Islet precursor cell (in vitro differentiated cells): ENCODE measurements around the gene DNAH9.
A peak's percentile ranks its signal among the peaks of the same experiment; 100 is the strongest.

Experiments used
- DNase-seq: peaks from one replicate; pipeline ENCODE4 v3.0.0-alpha.2; 2018

DNAH9 gene

GRCh38 chr17:11852231-11852630 is 254.0 kb downstream of the DNAH9 start:
- DNase-seq, result no peak

GRCh38 chr17:11852912-11853311 is 254.6 kb downstream of the DNAH9 start:
- no peak for DNase-seq

- peak; percentile 88 for DNase-seq
Observed at GRCh38 chr17:11853321-11854151, 255.3 kb downstream of the DNAH9 start.

- DNase-seq, result no peak
Observed at GRCh38 chr17:11855306-11855705, 257.0 kb downstream of the DNAH9 start.

- DNase-seq, result no peak
Observed at GRCh38 chr17:11857006-11857405, 258.7 kb downstream of the DNAH9 start.

GRCh38 chr17:11869680-11870394 is 271.6 kb downstream of the DNAH9 start:
- DNase-seq, result peak; percentile 34

GRCh38 chr17:11871773-11872172 is 273.5 kb downstream of the DNAH9 start:
- DNase-seq, result peak; percentile 40

- peak; percentile 51 for DNase-seq
Observed at GRCh38 chr17:11874756-11875155, 276.5 kb downstream of the DNAH9 start.

GRCh38 chr17:11880714-11881113 is 282.4 kb downstream of the DNAH9 start:
- peak; percentile 52 for DNase-seq

GRCh38 chr17:11882716-11883115 is 284.4 kb downstream of the DNAH9 start:
- peak; percentile 52 for DNase-seq

GRCh38 chr17:11885051-11885450 is 286.8 kb downstream of the DNAH9 start:
- no peak for DNase-seq

GRCh38 chr17:11889266-11889665 is 291.0 kb downstream of the DNAH9 start:
- peak; percentile 19 for DNase-seq

- DNase-seq, result no peak
Observed at GRCh38 chr17:11893862-11894261, 295.6 kb downstream of the DNAH9 start.

- peak; percentile 3 for DNase-seq
Observed at GRCh38 chr17:11896199-11896598, 297.9 kb downstream of the DNAH9 start.

GRCh38 chr17:11898526-11899235 is 300.4 kb downstream of the DNAH9 start:
- DNase-seq, result peak; percentile 13

GRCh38 chr17:11899537-11899942 is 301.3 kb downstream of the DNAH9 start:
- DNase-seq, result peak; percentile 54

- peak; percentile 50 for DNase-seq
Observed at GRCh38 chr17:11900041-11900476, 301.8 kb downstream of the DNAH9 start.

GRCh38 chr17:11900655-11901054 is 302.4 kb downstream of the DNAH9 start:
- peak; percentile 7 for DNase-seq

GRCh38 chr17:11901931-11902330 is 303.7 kb downstream of the DNAH9 start:
- no peak for DNase-seq

- peak; percentile 82 for DNase-seq
Observed at GRCh38 chr17:11908711-11909146, 310.5 kb downstream of the DNAH9 start.

- no peak for DNase-seq
Observed at GRCh38 chr17:11909348-11909747, 311.1 kb downstream of the DNAH9 start.

- peak; percentile 6 for DNase-seq
Observed at GRCh38 chr17:11916091-11916490, 317.8 kb downstream of the DNAH9 start.

GRCh38 chr17:11917415-11917814 is 319.1 kb downstream of the DNAH9 start:
- peak; percentile 7 for DNase-seq
